ENCODE measurements around the gene MUC2.

MUC2 gene

GRCh38 chr11:1074244-1075221, at the start of gene MUC2:
Gene MUC2, plus strand, starts transcription at chr11:1074874.
- no peak for DNase-seq (ENCODE audit: low read depth, low spot score)

GRCh38 chr11:1025410-1026162, 49.1 kb upstream of the MUC2 start:
- no peak for DNase-seq (ENCODE audit: low read depth, low spot score)

GRCh38 chr11:1026163-1026450, 48.6 kb upstream of the MUC2 start:
- no peak for DNase-seq (ENCODE audit: low read depth, low spot score)

- no peak for DNase-seq (ENCODE audit: low read depth, low spot score)
Measured at GRCh38 chr11:1026641-1027482, 47.8 kb upstream of the MUC2 start.

- no peak for DNase-seq (ENCODE audit: low read depth, low spot score)
Measured at GRCh38 chr11:1027483-1028290, 47.0 kb upstream of the MUC2 start.

- no peak for DNase-seq (ENCODE audit: low read depth, low spot score)
Measured at GRCh38 chr11:1028291-1028540, 46.5 kb upstream of the MUC2 start.

GRCh38 chr11:1028616-1029015, 46.1 kb upstream of the MUC2 start:
- DNase-seq (ENCODE audit: low read depth, low spot score): no peak

- no peak for DNase-seq (ENCODE audit: low read depth, low spot score)
Measured at GRCh38 chr11:1029051-1029450, 45.6 kb upstream of the MUC2 start.

- DNase-seq (ENCODE audit: low read depth, low spot score): no peak
Measured at GRCh38 chr11:1029654-1030053, 45.0 kb upstream of the MUC2 start.

GRCh38 chr11:1030086-1030485, 44.6 kb upstream of the MUC2 start:
- DNase-seq (ENCODE audit: low read depth, low spot score): no peak

GRCh38 chr11:1030556-1030955, 44.1 kb upstream of the MUC2 start:
- DNase-seq (ENCODE audit: low read depth, low spot score): no peak

GRCh38 chr11:1031121-1031899, 43.4 kb upstream of the MUC2 start:
- no peak for DNase-seq (ENCODE audit: low read depth, low spot score)

GRCh38 chr11:1032310-1032891, 42.3 kb upstream of the MUC2 start:
- DNase-seq (ENCODE audit: low read depth, low spot score): no peak

- DNase-seq (ENCODE audit: low read depth, low spot score): no peak
Measured at GRCh38 chr11:1033016-1033798, 41.5 kb upstream of the MUC2 start.

- no peak for DNase-seq (ENCODE audit: low read depth, low spot score)
Measured at GRCh38 chr11:1034001-1034400, 40.7 kb upstream of the MUC2 start.

- DNase-seq (ENCODE audit: low read depth, low spot score): no peak
Measured at GRCh38 chr11:1034456-1035295, 40.0 kb upstream of the MUC2 start.

GRCh38 chr11:1035577-1036283, 38.9 kb upstream of the MUC2 start:
- DNase-seq (ENCODE audit: low read depth, low spot score): no peak

Data from activated naive CD8-positive, alpha-beta T cell treated with anti-CD3 and anti-CD28 coated beads, Interleukin-2, amount 50 U/mL, for 16 hours (primary cell).